ENCODE measurements around the gene EEF1G. TPM values are rescaled to one million over a fixed set of nuclear protein-coding genes. Genes with fewer than 3 reads are reported as not detected.
"Not testable (repeated sequence)": the region's sequence is repeated elsewhere in the genome, so short reads cannot be mapped to it uniquely, and the experiment has no call there.

EEF1G gene
- total RNA-seq, 1 donor from 2014 or later: 1,931 TPM

DNA sequence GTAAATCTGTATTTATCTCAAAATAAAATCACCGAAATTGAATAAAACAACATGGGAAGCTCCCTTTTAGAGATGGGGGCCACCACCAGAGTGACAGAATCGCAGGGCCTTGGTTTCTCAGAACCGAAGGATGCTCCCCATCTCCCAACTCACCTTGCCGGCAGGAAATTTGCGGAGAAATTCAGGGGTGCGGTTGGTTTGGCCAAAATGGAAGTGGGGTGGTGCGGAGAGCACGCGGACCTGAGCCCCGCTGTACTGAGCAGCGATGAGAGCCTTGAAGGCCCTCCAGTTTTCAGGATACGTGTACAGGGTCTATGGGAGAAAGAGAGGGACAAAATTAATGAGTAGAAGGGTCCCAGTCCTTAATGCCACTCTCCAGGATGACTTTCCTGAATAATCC lies 1.3 kb downstream of the EEF1G start:
- Mint-ChIP-seq H3K4me1 (ENCODE audit: low read depth) (peaks cover 33% of the 10 kb centered on the region), H3K36me3 (ENCODE audit: insufficient read depth) (peaks cover 31% of the 10 kb centered on the region), H3K27me3 (no peaks in the 10 kb centered on the region), H3K9me3 (ENCODE audit: low read depth) (no peaks in the 10 kb centered on the region), H3K4me3 (ENCODE audit: low read depth) (peak overlapping the region; percentile 99), H3K27ac (peak overlapping the region; percentile 99)
- TF ChIP-seq, protein P1, sequence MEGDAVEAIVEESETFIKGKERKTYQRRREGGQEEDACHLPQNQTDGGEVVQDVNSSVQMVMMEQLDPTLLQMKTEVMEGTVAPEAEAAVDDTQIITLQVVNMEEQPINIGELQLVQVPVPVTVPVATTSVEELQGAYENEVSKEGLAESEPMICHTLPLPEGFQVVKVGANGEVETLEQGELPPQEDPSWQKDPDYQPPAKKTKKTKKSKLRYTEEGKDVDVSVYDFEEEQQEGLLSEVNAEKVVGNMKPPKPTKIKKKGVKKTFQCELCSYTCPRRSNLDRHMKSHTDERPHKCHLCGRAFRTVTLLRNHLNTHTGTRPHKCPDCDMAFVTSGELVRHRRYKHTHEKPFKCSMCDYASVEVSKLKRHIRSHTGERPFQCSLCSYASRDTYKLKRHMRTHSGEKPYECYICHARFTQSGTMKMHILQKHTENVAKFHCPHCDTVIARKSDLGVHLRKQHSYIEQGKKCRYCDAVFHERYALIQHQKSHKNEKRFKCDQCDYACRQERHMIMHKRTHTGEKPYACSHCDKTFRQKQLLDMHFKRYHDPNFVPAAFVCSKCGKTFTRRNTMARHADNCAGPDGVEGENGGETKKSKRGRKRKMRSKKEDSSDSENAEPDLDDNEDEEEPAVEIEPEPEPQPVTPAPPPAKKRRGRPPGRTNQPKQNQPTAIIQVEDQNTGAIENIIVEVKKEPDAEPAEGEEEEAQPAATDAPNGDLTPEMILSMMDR (IDR thresholded peaks at IDR 0.05; ENCODE audit: unreplicated experiment): no peak
- DNase-seq (ENCODE audit: low spot score, unreplicated experiment): no peak

DNA sequence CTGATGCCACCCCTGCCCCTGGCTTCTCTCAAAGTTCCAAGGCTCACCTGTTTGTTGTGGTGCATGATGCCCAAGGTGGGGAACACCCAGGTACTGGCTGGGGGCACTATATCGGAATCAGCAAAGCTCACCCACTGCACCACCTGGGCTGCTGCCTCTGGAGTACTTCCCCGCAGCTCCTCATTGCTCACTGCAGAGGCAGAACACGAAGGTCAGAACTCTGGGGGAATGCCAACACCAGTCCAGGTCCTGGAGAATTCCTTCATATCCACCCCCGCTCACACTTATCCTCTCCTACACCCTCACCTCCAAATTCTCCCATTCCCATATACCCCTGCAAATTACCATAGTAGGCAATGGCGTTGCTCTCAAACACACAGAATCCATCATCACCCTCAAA lies 2.2 kb downstream of the EEF1G start:
- not testable (repeated sequence) for H3K9me3 Mint-ChIP-seq (ENCODE audit: low read depth); H3K27me3 Mint-ChIP-seq; DNase-seq (ENCODE audit: low spot score, unreplicated experiment)
- H3K4me1 Mint-ChIP-seq (ENCODE audit: low read depth): peaks cover 41% of the 10 kb centered on the region
- H3K27ac Mint-ChIP-seq: peak overlapping the region; percentile 69
- peaks cover 36% of the 10 kb centered on the region for H3K36me3 Mint-ChIP-seq (ENCODE audit: insufficient read depth)
- H3K4me3 Mint-ChIP-seq (ENCODE audit: low read depth): peak overlapping the region; percentile 1

DNA sequence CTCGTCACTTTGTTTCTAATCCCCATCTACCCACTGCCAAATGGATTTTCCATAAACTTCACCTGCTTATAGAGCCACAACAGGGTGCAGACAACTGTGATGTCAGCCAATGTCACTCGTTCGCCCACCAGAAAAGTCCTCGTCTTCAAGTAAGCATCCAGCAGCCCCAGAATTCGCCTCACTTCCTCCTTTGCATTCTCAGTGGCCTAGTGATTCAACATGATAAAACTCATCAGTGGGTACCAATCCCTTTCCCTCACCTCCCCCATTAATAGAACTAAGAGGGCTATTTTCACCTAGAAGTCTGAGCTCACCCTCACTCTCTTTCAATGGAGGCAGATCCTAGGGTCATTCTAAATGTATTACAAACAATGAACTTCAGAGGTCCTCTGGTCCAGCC lies 2.8 kb downstream of the EEF1G start:
- Mint-ChIP-seq H3K4me3 (ENCODE audit: low read depth) (peak overlapping the region; percentile 8), H3K27ac (peak overlapping the region; percentile 87), H3K36me3 (ENCODE audit: insufficient read depth) (peaks cover 39% of the 10 kb centered on the region), H3K4me1 (ENCODE audit: low read depth) (peaks cover 47% of the 10 kb centered on the region)
- DNase-seq (ENCODE audit: low spot score, unreplicated experiment); H3K9me3 Mint-ChIP-seq (ENCODE audit: low read depth); H3K27me3 Mint-ChIP-seq: not testable (repeated sequence)

DNA sequence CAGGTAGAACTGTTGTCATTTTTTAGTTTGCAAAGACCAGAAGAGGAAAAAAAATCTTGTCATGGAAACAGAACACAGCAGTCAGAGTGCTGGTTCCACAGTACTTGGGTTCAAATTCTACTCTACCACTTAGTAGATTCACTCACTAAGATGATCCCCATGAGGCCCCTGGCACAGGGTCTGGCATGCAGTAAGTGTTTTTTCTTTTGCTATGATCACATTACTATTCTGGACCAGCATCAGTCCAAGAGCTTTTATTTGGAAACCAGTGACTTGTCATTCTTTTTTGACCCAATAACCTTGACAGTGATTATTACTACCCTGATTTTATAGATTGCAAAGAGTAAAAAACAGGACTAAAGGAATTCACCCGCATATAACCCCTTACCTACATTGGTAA lies 4.1 kb downstream of the EEF1G start:
- H3K36me3 Mint-ChIP-seq (ENCODE audit: insufficient read depth): peaks cover 47% of the 10 kb centered on the region
- H3K27ac Mint-ChIP-seq: no peak overlapping the region

DNA sequence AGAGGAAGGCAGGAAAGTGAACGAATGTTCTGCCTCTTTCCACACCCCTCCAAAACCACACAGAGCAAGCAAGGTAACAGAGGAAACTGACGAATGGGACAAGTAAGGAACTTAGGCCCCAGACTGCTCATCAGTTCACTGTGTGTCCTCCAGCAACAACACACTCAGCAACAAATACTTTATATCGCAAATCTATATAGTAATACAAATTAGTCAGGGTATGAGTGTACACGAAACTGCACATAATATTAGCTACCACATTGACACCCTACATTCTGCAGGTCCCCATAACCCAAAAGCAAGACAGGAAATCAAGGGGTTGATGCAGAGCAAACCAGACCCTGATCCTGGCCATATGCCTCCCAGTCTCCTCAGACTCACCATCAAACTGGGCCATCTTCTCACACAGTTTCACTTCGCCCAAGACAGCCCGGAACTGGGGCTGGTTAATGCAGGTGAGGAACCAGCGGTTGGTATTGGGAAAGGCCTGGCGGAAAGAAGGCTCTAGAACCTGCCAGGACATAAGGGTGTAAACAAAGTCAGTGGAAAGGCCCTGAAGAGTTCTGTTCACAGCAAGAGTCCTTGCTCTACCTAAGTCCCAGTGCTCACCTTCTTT lies 6.6 kb downstream of the EEF1G start:
- peaks cover 31% of the 10 kb centered on the region for H3K4me1 Mint-ChIP-seq (ENCODE audit: low read depth)
- no peak for DNase-seq (ENCODE audit: low spot score, unreplicated experiment)
- peak overlapping the region; percentile 77 for H3K27ac Mint-ChIP-seq
- no peaks in the 10 kb centered on the region for H3K9me3 Mint-ChIP-seq (ENCODE audit: low read depth)
- no peak overlapping the region for H3K4me3 Mint-ChIP-seq (ENCODE audit: low read depth)
- no peaks in the 10 kb centered on the region for H3K27me3 Mint-ChIP-seq
- H3K36me3 Mint-ChIP-seq (ENCODE audit: insufficient read depth): peaks cover 45% of the 10 kb centered on the region
- TF ChIP-seq, protein P1 (IDR thresholded peaks at IDR 0.05; ENCODE audit: unreplicated experiment): no peak

More for the DNA sequence above, 4.1 kb downstream of the EEF1G start:
- no peak overlapping the region for H3K4me3 Mint-ChIP-seq (ENCODE audit: low read depth)
- no peak for DNase-seq (ENCODE audit: low spot score, unreplicated experiment)
- H3K27me3 Mint-ChIP-seq: no peaks in the 10 kb centered on the region
- TF ChIP-seq, protein P1 (IDR thresholded peaks at IDR 0.05; ENCODE audit: unreplicated experiment): no peak
- H3K9me3 Mint-ChIP-seq (ENCODE audit: low read depth): no peaks in the 10 kb centered on the region
- H3K4me1 Mint-ChIP-seq (ENCODE audit: low read depth): peaks cover 47% of the 10 kb centered on the region

DNA sequence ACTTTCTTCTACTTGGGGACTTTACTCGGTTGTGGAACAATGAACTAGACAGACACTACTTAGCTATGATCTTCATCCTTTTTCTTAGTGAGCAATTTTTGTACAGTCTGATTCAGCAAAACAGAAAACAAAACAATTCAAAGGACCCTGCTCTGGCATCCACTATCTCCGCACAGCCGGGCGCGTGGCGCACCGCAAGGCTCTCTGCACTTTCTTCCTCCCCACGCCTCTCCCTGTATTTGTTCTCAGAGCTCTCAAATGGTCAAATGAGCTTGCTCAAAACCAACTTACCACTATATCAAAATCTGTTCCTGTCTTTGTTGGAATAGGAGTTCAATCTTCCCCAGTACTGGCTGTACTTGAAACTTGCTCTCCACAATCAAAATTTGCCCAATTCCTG lies 7.4 kb downstream of the EEF1G start:
- Mint-ChIP-seq H3K4me1 (ENCODE audit: low read depth) (peaks cover 32% of the 10 kb centered on the region), H3K4me3 (ENCODE audit: low read depth) (no peak overlapping the region), H3K9me3 (ENCODE audit: low read depth) (no peaks in the 10 kb centered on the region), H3K27ac (peak overlapping the region; percentile 43), H3K36me3 (ENCODE audit: insufficient read depth) (peaks cover 43% of the 10 kb centered on the region), H3K27me3 (no peaks in the 10 kb centered on the region)
- TF ChIP-seq, protein P1 (IDR thresholded peaks at IDR 0.05; ENCODE audit: unreplicated experiment): no peak
- no peak for DNase-seq (ENCODE audit: low spot score, unreplicated experiment)
